ENCODE results near the gene CC2D2A.
"Not testable (repeated sequence)": the region's sequence is repeated elsewhere in the genome, so short reads cannot be mapped to it uniquely, and the experiment has no call there.

The CC2D2A gene

DNA sequence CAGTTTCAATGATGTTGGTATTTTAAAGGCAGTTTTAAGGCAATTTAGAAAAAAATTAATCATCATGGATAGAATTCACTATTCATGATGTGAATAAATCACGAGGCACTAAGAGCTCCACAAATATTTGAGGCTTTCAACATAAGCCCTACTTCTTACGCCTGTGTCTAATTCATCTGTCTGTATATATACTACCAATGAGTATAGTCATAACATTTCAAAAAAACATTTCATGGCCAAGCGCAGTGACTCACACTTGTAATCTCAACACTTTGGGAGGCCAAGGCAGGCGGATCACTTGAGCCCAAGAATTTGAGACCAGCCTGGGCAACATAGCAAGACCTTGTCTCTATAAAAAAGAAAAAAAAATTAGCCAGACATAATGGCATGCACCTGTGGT, 129.0 kb downstream of the CC2D2A start:
- DNase-seq = no peak
- H3K4me3 ChIP-seq (ENCODE audit: low read depth, low read length) = no peak overlapping the region
- TF ChIP-seq, protein P1, sequence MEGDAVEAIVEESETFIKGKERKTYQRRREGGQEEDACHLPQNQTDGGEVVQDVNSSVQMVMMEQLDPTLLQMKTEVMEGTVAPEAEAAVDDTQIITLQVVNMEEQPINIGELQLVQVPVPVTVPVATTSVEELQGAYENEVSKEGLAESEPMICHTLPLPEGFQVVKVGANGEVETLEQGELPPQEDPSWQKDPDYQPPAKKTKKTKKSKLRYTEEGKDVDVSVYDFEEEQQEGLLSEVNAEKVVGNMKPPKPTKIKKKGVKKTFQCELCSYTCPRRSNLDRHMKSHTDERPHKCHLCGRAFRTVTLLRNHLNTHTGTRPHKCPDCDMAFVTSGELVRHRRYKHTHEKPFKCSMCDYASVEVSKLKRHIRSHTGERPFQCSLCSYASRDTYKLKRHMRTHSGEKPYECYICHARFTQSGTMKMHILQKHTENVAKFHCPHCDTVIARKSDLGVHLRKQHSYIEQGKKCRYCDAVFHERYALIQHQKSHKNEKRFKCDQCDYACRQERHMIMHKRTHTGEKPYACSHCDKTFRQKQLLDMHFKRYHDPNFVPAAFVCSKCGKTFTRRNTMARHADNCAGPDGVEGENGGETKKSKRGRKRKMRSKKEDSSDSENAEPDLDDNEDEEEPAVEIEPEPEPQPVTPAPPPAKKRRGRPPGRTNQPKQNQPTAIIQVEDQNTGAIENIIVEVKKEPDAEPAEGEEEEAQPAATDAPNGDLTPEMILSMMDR (IDR thresholded peaks at IDR 0.05; ENCODE audit: low read depth, low read length) = no peak
- peaks cover 19% of the 10 kb centered on the region for H3K36me3 ChIP-seq
- H3K9me3 ChIP-seq = no peaks in the 10 kb centered on the region
- no peaks in the 10 kb centered on the region for H3K27me3 ChIP-seq
- H3K4me1 ChIP-seq = no peaks in the 10 kb centered on the region

DNA sequence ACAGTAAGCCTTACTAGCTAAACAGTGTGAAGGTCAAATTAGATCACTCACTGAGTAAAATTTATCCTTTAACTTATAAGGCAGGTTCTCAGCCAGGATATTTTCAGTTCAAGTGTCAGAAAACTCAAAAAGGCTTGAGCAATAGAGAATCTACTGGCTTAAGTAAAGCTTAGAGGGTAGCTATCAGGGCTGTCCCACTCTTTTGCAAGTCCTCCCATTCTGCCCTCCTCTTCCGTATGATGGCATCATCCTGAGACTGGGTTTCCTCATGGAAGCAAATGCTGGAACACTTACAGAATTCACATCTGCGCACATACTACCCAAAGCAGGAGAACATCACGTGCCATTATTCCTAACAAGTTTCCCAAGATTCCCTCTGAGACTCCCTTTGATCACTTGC, 130.5 kb downstream of the CC2D2A start:
- TF ChIP-seq, protein P1 (IDR thresholded peaks at IDR 0.05; ENCODE audit: low read depth, low read length) = no peak
- peaks cover 19% of the 10 kb centered on the region for H3K36me3 ChIP-seq
- no peaks in the 10 kb centered on the region for H3K9me3 ChIP-seq
- no peaks in the 10 kb centered on the region for H3K4me1 ChIP-seq
- no peak for DNase-seq
- no peak overlapping the region for H3K4me3 ChIP-seq (ENCODE audit: low read depth, low read length)
- H3K27me3 ChIP-seq = no peaks in the 10 kb centered on the region

DNA sequence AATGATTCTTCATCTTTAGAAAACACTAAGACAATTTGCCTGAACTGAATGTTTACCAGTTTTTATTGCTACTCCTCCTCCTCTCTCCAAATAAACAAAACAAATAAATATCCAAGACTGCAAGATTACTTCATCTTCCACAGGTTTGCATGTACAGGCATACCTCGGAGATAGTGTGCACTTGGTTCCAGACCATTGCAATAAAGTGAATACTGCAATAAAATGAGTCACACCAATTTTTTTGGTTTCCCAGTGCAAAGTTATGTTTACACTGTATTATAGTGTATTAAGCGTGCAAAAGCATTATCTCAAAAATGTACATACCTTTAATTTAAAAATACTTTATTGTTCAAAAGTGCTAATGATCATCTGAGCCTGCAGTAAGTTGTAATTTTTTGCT, 132.2 kb downstream of the CC2D2A start:
- H3K4me1 ChIP-seq = no peaks in the 10 kb centered on the region
- DNase-seq = no peak
- TF ChIP-seq, protein P1 (IDR thresholded peaks at IDR 0.05; ENCODE audit: low read depth, low read length) = no peak
- no peak overlapping the region for H3K4me3 ChIP-seq (ENCODE audit: low read depth, low read length)
- H3K27me3 ChIP-seq = no peaks in the 10 kb centered on the region
- H3K9me3 ChIP-seq = no peaks in the 10 kb centered on the region
- H3K36me3 ChIP-seq = peaks cover 19% of the 10 kb centered on the region

DNA sequence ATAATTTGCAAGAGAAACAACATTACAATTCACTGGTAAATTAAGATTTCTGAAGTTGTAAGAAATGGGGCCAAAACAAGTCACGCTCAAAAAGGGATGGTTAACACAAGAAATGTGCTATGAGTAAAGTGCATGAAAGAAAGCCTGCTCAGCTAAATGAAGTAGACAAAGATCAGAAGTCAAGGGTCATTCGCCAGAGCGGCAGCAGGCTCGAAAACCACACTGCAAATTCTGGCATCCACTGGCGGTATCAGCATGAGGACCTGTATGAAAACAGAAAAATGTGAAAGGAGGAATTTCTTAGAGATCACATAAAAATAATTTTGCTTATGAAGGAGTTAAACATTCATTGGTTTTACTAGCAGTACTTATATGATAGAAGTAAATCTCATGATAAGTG, 135.9 kb downstream of the CC2D2A start:
- no peak for DNase-seq
- H3K27me3 ChIP-seq = no peaks in the 10 kb centered on the region
- TF ChIP-seq, protein P1 (IDR thresholded peaks at IDR 0.05; ENCODE audit: low read depth, low read length) = no peak
- no peaks in the 10 kb centered on the region for H3K4me1 ChIP-seq
- peaks cover 19% of the 10 kb centered on the region for H3K36me3 ChIP-seq
- no peaks in the 10 kb centered on the region for H3K9me3 ChIP-seq
- H3K4me3 ChIP-seq (ENCODE audit: low read depth, low read length) = no peak overlapping the region

DNA sequence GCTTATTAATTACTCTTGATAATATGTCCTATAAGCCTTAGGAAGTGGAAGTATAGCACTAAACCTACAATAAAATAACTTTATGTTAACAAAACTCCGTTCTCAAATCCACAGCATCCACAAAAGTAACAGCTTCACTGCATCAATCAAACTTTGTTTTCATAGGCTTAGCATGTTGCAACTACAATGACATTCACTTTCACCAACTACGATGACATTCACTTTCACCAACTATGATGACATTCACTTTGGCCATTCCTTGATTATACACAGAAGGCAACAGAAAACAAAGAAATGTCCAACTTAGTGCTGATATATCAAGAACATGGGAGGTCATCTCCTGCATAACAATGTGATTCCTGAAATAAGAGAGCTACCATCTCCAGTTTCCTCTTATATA, 141.2 kb downstream of the CC2D2A start:
- H3K4me1 ChIP-seq = no peaks in the 10 kb centered on the region
- H3K9me3 ChIP-seq = no peaks in the 10 kb centered on the region
- TF ChIP-seq, protein P1 (IDR thresholded peaks at IDR 0.05; ENCODE audit: low read depth, low read length) = no peak
- DNase-seq = no peak
- H3K4me3 ChIP-seq (ENCODE audit: low read depth, low read length) = no peak overlapping the region
- peaks cover 14% of the 10 kb centered on the region for H3K36me3 ChIP-seq
- H3K27me3 ChIP-seq = no peaks in the 10 kb centered on the region

DNA sequence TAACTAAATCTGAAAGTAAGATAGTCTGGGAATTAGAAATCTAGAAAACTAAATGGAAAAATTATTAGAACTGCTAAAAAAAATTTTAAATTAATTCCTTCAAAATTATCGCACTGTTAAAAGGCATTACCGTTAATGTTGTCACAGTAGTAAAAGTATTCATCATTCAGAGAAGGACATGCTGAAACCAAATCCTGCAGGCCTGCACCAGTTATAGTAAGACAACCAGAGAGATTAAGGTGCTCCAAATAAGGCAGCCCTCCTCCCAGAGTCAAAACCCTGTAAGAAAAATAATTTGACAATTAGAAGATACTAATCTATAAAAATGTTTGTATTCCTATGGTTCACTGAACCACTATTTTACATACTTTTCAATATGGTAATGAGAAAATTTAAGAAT, 142.5 kb downstream of the CC2D2A start:
- no peaks in the 10 kb centered on the region for H3K27me3 ChIP-seq
- no peaks in the 10 kb centered on the region; the same call in 1 of the 2 replicates for H3K9me3 ChIP-seq
- H3K4me3 ChIP-seq (ENCODE audit: low read depth, low read length) = no peak overlapping the region
- H3K4me1 ChIP-seq = no peaks in the 10 kb centered on the region
- TF ChIP-seq, protein P1 (IDR thresholded peaks at IDR 0.05; ENCODE audit: low read depth, low read length) = no peak
- DNase-seq = no peak
- peaks cover 18% of the 10 kb centered on the region for H3K36me3 ChIP-seq

DNA sequence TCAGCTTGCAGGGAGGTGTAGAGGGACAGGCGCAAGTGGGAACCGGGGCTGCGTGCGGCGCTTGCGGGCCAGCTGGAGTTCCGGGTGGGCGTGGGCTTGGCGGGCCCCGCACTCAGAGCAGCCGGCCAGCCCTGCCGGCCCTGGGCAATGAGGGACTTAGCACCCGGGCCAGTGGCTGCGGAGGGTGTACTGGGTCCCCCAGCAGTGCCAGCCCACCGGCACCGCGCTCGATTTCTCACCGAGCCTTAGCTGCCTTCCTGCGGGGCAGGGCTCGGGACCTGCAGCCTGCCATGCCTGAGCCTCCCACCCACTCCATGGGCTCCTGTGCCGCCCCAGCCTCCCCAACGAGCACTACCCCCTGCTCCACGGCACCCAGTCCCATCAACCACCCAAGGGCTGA, 145.2 kb downstream of the CC2D2A start:
- H3K36me3 ChIP-seq = peaks cover 19% of the 10 kb centered on the region
- not testable (repeated sequence) for H3K4me3 ChIP-seq (ENCODE audit: low read depth, low read length); H3K9me3 ChIP-seq

DNA sequence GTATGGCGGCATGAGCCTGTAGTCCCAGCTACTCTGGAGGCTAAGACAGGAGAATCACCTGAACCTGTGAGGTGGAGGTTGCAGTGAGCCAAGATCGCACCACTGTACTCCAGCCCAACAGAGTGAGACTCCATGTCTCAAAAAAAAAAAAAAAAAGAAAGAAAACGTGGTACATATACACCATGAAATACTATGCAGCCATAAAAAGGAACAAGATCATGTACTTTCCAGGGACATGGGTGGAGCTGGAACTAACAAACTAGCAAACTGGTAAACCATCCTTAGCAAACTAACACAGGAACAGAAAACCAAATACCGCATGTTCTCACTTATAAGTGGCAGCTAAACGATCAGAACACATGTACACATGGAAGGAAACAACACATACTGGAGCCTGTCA, 147.7 kb downstream of the CC2D2A start:
- not testable (repeated sequence) for DNase-seq; H3K27me3 ChIP-seq; H3K4me1 ChIP-seq; H3K9me3 ChIP-seq; H3K4me3 ChIP-seq (ENCODE audit: low read depth, low read length)
- peaks cover 24% of the 10 kb centered on the region for H3K36me3 ChIP-seq

More for the DNA sequence above, 145.2 kb downstream of the CC2D2A start:
- DNase-seq, H3K27me3 ChIP-seq, H3K4me1 ChIP-seq: not testable (repeated sequence)

Data from BE2C (cell line).